Measurements from ENCODE around the gene FARP1.

The FARP1 gene

GRCh38 chr13:98458431-98458830 is 315.5 kb downstream of the FARP1 start:
- H3K4me3 ChIP-seq (ENCODE audit: low read depth, low read length): no peak overlapping the region
- no peak for DNase-seq (ENCODE audit: low read depth)

GRCh38 chr13:98459171-98459681 is 316.3 kb downstream of the FARP1 start:
- DNase-seq (ENCODE audit: low read depth): no peak
- no peak overlapping the region for H3K4me3 ChIP-seq (ENCODE audit: low read depth, low read length)

- H3K4me3 ChIP-seq (ENCODE audit: low read depth, low read length): no peak overlapping the region
- DNase-seq (ENCODE audit: low read depth): no peak
Observed at GRCh38 chr13:98459721-98460370, 317.0 kb downstream of the FARP1 start.

GRCh38 chr13:98460516-98460915 is 317.6 kb downstream of the FARP1 start:
- DNase-seq (ENCODE audit: low read depth): no peak
- H3K4me3 ChIP-seq (ENCODE audit: low read depth, low read length): no peak overlapping the region

- no peak overlapping the region for H3K4me3 ChIP-seq (ENCODE audit: low read depth, low read length)
- no peak for DNase-seq (ENCODE audit: low read depth)
Observed at GRCh38 chr13:98461486-98462240, 318.8 kb downstream of the FARP1 start.

GRCh38 chr13:98462241-98462882 is 319.5 kb downstream of the FARP1 start:
- no peak for DNase-seq (ENCODE audit: low read depth)
- H3K4me3 ChIP-seq (ENCODE audit: low read depth, low read length): no peak overlapping the region

GRCh38 chr13:98462946-98463345 is 320.1 kb downstream of the FARP1 start:
- no peak for DNase-seq (ENCODE audit: low read depth)

GRCh38 chr13:98466634-98467236 is 323.8 kb downstream of the FARP1 start:
- no peak overlapping the region for H3K4me3 ChIP-seq (ENCODE audit: low read depth, low read length)
- DNase-seq (ENCODE audit: low read depth): no peak

More at GRCh38 chr13:98462946-98463345, 320.1 kb downstream of the FARP1 start:
- H3K4me3 ChIP-seq (ENCODE audit: low read depth, low read length): no peak overlapping the region

- no peak for DNase-seq (ENCODE audit: low read depth)
- H3K4me3 ChIP-seq (ENCODE audit: low read depth, low read length): no peak overlapping the region
Observed at GRCh38 chr13:98467263-98467985, 324.5 kb downstream of the FARP1 start.

- no peak for DNase-seq (ENCODE audit: low read depth)
- no peak overlapping the region for H3K4me3 ChIP-seq (ENCODE audit: low read depth, low read length)
Observed at GRCh38 chr13:98468361-98468760, 325.5 kb downstream of the FARP1 start.

GRCh38 chr13:98468929-98469328 is 326.0 kb downstream of the FARP1 start:
- DNase-seq (ENCODE audit: low read depth): no peak
- H3K4me3 ChIP-seq (ENCODE audit: low read depth, low read length): no peak overlapping the region

GRCh38 chr13:98470920-98471319 is 328.0 kb downstream of the FARP1 start:
- DNase-seq (ENCODE audit: low read depth): no peak
- H3K4me3 ChIP-seq (ENCODE audit: low read depth, low read length): no peak overlapping the region

- H3K4me3 ChIP-seq (ENCODE audit: low read depth, low read length): no peak overlapping the region
- DNase-seq (ENCODE audit: low read depth): no peak
Observed at GRCh38 chr13:98471934-98472333, 329.0 kb downstream of the FARP1 start.

GRCh38 chr13:98473135-98473787 is 330.4 kb downstream of the FARP1 start:
- no peak overlapping the region for H3K4me3 ChIP-seq (ENCODE audit: low read depth, low read length)
- DNase-seq (ENCODE audit: low read depth): no peak

GRCh38 chr13:98473788-98474144 is 330.9 kb downstream of the FARP1 start:
- DNase-seq (ENCODE audit: low read depth): no peak
- H3K4me3 ChIP-seq (ENCODE audit: low read depth, low read length): no peak overlapping the region

- H3K4me3 ChIP-seq (ENCODE audit: low read depth, low read length): no peak overlapping the region
- DNase-seq (ENCODE audit: low read depth): no peak
Observed at GRCh38 chr13:98474292-98474691, 331.4 kb downstream of the FARP1 start.

- no peak overlapping the region for H3K4me3 ChIP-seq (ENCODE audit: low read depth, low read length)
Observed at GRCh38 chr13:98474761-98475160, 331.9 kb downstream of the FARP1 start.

GRCh38 chr13:98475522-98475921 is 332.6 kb downstream of the FARP1 start:
- no peak for DNase-seq (ENCODE audit: low read depth)
- no peak overlapping the region for H3K4me3 ChIP-seq (ENCODE audit: low read depth, low read length)

More at GRCh38 chr13:98474761-98475160, 331.9 kb downstream of the FARP1 start:
- DNase-seq (ENCODE audit: low read depth): no peak

GRCh38 chr13:98476106-98476505 is 333.2 kb downstream of the FARP1 start:
- no peak overlapping the region for H3K4me3 ChIP-seq (ENCODE audit: low read depth, low read length)
- no peak for DNase-seq (ENCODE audit: low read depth)

All from skeletal muscle cell (primary cell).